Stimulated activated CD4-positive, alpha-beta T cell treated with anti-CD3 and anti-CD28 coated beads, Interleukin-12 subunit alpha, Interleukin-12 subunit beta, amount 100 ng/mL, for 48 hours (primary cell): Measurements from ENCODE around the gene EEF1AKMT3.

Experiments used
- DNase-seq, 3 donors: peaks; one replicate each; pipeline ENCODE4 v3.0.0-alpha.2; 2020; ENCODE audit warnings: low read depth in 2 of 3, low spot score in 1 of 3

Gene EEF1AKMT3

GRCh38 chr12:57750561-57751431 is 21.6 kb upstream of the EEF1AKMT3 start:
- DNase-seq = no peak

DNA sequence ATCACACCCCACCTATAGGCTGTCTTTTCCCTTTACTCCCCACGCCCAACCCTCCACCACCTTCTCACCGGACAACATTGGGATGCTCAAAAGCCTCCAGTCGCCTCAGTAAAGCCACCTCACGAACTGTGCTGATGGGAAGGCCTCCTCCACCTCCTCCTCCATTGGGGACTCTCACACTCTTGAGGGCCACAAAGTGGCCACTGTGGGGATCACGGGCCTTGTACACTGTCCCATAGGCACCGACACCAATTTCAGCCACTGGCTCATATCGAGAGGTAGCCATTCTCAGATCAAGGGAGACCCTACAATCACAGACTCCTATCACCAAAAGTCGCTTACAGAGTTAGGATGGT is 21.0 kb upstream of the EEF1AKMT3 start:
- DNase-seq = no peak

DNA sequence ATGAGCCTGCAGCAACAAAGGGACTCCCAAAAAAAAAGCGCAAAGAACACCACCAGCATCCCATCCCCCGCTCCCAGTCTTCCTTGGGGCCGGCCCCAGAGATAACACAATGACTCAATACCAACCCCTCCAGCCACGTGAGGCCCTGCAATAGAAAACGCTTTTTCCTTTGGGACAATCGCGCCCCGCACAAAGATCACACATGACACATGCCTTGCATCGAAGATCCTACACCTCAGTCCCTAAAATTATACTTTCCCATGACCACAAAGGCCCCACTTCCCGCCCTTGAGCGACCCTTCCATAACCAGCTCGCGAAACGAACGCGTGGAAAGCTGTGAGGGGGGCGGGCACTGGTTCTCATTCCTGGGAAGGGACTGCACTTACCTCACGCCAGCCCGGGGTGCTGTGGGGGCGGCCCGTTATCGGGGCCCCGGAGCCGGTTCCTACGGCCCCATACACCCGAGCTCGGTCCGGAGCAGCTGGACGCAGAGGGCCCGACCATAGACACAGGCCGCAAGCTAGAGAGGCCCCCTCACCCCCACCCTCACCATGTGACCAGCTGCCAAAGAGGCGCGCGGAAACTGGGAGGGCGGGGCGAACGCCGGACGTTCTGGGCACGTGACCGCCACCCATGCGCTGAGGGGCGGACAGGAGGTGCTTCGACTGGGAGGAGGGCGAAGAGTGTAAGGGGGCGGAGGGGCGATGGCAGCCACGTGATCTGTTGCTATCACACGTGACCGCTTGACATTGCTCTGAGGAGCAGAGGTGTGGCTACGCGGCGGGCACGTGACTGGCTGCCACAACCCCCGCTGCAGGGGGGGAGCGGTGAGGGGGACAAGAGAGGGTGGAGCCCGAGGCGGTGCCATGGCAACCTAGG is 20.4 kb upstream of the EEF1AKMT3 start, which contains the start of gene CDK4:
CDK4 (minus strand) TSS at position 523 of the 880 bp plus-strand sequence. CDS start 593 bp downstream, outside the sequence.
- DNase-seq = peak; percentile 94 to 99 (median 99)

- no peak for DNase-seq
Observed at GRCh38 chr12:57752668-57753000, 19.8 kb upstream of the EEF1AKMT3 start.

GRCh38 chr12:57753756-57754337 is 18.6 kb upstream of the EEF1AKMT3 start:
- no peak for DNase-seq

DNA sequence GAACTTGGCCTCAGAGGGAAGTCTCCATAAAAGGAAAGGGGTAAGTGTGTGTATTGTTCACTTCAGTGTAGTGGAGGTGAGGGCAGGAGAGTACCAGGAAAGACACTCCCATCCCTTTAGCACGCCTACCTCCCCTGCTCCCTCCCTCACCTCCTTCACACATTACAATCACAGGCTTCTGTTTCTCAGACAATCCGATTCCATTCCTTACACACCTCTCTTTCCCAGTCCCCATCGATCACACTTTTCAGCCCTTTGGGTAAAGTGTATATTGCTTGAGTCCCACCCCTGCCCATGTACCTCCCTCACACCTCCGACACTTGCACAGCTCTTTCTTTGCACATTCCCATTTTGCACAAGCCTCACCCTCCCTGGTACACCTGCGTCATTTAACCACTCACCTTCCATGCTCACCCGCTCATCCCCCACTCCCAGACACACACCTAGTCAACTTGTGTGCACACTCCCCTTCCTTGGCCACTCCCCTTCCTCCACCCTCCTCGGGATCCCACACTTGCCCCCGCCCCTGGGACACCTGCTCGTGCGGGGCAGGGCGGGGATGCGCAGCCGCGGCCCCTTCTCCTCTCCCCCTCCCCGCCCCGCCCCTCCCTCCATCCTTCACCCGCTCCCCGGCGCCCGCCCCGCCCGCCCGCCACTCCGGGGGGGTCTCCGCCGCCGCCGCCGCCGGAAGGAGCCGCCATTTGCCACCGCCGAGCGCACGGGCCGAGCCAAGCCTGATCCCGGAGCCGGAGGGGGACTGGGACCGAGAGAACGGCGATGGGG is 17.8 kb upstream of the EEF1AKMT3 start, which contains the start of gene MARCHF9:
MARCHF9 (plus strand) TSS at position 693 of the 783 bp plus-strand sequence. CDS start 426 bp downstream, outside the sequence.
- DNase-seq = peak; percentile 64 to 81 (median 75)

DNA sequence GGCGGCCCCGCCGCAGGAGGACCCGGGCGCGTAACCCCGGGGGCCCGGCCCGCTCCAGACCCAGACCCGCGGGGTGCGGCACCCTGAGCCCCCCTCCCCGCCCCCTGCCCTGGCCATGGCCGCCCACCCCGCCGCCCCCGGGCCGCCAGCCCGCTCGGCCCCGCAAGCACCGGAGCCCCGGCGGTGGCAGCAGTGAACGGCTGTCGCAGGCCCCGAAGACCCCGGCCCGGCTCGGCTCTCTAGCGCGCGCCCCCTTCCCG is 17.3 kb upstream of the EEF1AKMT3 start:
- no peak for DNase-seq

GRCh38 chr12:57755454-57756372 is 16.7 kb upstream of the EEF1AKMT3 start:
- DNase-seq = no peak

DNA sequence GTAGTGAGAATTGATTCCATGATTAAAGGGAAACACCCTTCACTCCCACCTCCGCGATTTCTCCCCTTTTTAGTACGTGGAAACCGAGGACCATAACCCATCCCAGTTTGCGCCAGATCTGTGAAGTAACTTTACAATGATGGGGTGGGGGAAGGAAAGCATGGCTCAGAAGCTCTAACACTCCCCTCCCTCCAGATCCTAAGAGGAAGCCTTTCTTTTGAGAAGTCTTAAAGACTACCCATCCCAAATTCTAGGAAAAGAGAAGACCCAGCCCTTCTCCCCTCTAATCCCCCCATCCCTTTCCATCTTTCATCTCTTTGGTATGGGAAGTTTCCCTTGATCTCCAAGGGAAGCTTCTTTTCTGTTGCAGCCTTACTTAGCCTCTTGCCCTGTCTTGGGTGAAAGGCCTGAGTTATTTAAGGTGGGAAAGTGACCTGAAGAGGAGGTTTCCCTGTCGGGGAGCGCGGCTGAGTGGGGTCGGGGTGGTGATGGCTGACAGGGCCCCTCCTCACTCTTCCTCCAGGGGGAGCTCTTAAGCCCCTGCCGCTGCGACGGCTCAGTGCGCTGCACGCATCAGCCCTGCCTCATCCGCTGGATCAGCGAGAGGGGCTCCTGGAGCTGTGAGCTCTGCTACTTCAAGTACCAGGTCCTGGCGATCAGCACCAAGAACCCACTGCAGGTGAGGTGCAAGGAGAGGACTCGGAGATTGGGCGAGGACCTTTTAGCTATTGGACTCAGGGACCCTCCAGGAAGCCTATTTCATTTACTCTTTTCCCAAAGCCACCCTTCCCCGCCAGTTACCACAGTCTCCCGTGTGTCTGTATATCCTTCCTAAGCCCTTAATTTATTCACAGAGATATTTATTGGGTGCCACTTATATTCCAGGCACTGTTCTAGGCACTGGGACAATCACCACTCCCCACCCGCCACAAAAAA is 15.7 kb upstream of the EEF1AKMT3 start:
- DNase-seq = peak; percentile 54 to 68 (median 64)

GRCh38 chr12:57757771-57758170 is 14.6 kb upstream of the EEF1AKMT3 start:
- DNase-seq = no peak

DNA sequence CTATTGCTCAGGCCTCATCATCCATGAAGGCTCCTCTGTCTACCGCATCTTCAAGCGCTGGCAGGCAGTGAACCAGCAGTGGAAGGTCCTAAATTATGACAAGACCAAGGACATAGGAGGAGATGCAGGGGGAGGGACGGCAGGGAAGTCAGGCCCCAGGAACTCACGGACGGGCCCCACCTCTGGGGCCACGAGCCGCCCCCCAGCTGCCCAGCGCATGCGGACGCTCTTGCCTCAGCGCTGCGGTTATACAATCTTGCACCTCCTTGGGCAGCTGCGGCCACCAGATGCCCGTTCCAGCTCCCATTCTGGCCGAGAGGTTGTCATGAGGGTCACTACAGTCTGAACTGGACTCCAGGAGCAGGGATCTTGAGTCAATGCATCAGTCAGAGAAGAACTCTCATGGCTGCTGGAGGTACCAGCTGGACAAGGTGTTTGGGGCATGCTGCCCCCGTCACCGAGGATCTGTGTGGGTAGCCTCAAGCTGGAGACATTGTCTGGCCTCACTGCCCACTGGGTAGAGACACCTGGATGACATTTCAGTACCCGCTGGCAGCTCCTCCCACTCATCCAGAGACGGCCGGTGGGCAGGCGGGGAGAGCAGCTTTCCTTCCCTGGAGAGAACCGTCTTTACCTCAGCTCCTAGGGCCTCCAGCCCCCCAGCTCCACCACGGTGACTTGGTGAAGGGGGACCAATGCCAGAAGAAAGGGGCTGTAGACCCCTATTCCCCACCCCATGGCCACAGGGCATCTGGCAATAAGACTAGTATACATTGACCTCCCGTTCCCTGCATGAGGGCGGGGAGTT is 13.7 kb upstream of the EEF1AKMT3 start:
- no peak for DNase-seq

DNA sequence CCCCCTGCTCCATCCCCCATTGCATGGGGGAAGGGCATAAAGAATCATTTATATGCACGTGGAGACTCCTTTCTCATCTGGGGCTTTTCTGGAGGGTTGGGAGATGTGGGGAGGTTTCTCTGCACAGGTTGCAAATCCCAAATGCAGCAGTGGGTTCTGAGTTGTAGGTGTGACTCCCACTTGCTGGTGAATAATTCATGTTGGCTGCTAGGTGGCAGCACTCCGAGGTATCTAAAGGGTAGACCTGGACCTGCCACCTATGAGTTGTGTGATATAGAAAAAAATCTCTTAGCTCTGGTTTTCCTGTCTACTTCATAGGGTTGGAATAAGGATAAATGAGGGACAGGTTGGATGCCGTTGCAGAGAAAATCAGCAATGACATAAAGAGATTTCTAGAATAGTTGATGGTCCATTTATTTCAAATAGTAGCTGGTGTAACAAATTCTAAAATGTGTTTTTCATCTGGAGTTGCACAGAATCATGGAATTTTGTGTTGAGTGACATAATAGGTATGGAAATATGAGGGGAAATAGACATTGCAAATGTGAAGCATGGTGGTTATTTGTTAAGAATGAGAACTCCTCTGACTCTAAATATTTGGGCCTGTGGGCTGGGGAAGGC is 12.9 kb upstream of the EEF1AKMT3 start:
- DNase-seq = no peak

DNA sequence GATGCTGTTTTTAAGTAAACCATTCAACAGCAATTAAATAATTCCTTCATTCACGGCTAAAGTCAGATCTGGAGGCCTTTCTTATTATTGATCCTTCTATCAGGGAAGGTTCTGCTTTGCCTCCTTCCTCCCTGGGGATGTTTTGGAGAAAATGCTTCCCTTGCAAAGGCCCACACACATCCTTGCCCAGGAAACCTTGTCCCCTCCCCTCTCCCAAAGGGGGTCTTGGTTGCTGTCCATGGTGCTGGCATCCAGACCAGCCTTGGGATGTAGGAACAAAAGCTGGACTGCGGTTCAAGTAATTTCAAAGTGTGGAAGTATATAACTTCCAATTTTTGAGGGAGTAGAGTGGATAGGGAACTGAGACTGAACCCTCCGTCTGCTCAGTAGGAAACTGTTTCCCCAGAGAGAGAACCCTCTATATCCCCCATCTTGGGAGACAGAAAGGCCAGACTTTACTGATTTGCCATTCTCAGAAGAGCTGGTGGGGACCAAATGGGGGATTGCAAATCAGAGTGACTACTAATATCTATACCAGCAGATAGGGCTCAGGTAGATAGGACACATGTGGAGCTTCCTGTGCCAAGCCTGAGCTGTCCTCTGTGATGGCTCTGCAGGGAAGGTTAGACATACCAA is 11.9 kb upstream of the EEF1AKMT3 start:
- DNase-seq = no peak

- DNase-seq = no peak
Observed at GRCh38 chr12:57761391-57761998, 10.9 kb upstream of the EEF1AKMT3 start.

DNA sequence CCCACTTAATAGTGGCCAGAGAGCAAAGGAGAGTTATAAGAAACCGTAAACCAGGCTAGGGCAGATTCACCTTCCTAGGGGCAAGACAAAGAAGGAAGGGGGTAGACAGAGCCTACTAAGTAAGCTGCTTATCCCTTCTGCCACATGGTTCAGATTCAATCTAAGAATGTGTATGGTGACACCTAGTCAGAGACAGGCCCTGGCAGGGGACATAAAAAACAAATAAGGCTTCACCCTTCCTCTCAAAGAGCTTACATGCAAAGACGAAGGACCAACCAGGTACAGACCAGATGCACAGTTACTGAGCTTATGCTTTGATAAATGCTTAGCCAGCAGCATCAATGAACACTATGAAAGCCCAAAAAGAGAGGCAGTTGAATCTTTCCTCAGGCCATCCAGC is 10.0 kb upstream of the EEF1AKMT3 start:
- no peak for DNase-seq

- DNase-seq = no peak
Observed at GRCh38 chr12:57763881-57764661, 8.3 kb upstream of the EEF1AKMT3 start.
